Left lobe of liver (tissue), 2 donors: ENCODE measurements around the gene NSMCE3. TPM values are rescaled to one million over a fixed set of nuclear protein-coding genes. Genes with fewer than 3 reads are reported as not detected.

Experiments used
- ATAC-seq: fragments of 200-7000 bp; cut with Tn5 transposase; one replicate; pipeline ENCODE4 v1.9.1; 2020; ENCODE audit warnings: mild to moderate bottlenecking, moderate library complexity
- DNase-seq: peaks from one replicate; pipeline ENCODE4 v3.0.0-alpha.2; 2020; ENCODE audit warnings: low spot score
- total RNA-seq: library from RNA; stranded (reverse); gene quantifications from one replicate; pipeline ENCODE4 v1.2.1, GENCODE V29; 2021
- donor health status: DM: no; HTN: no; CAD: no; lungs with moderate emphysema.
- donor health status: DM: no; HTN: yes; CAD: no.

Gene NSMCE3
- total RNA-seq: 2.7 TPM

GRCh38 chr15:29269485-29270168 lies at the start of gene NSMCE3:
NSMCE3 (minus strand) TSS chr15:29269822; CDS start chr15:29269705, 117 bp downstream.
- DNase-seq: peak; percentile 92
- ATAC-seq: peak; percentile 97

GRCh38 chr15:29316422-29316821 lies 46.8 kb upstream of the NSMCE3 start:
- DNase-seq (no peak), ATAC-seq (no peak)

GRCh38 chr15:29312387-29312786 lies 42.8 kb upstream of the NSMCE3 start:
- ATAC-seq (no peak), DNase-seq (no peak)

GRCh38 chr15:29311696-29312095 lies 42.1 kb upstream of the NSMCE3 start:
- ATAC-seq: no peak

GRCh38 chr15:29309139-29309538 lies 39.5 kb upstream of the NSMCE3 start:
- ATAC-seq (no peak), DNase-seq (no peak)

More at GRCh38 chr15:29311696-29312095, 42.1 kb upstream of the NSMCE3 start:
- no peak for DNase-seq

GRCh38 chr15:29308299-29308698 lies 38.7 kb upstream of the NSMCE3 start:
- no peak for ATAC-seq

GRCh38 chr15:29305556-29305955 lies 35.9 kb upstream of the NSMCE3 start:
- DNase-seq: no peak
- ATAC-seq: no peak

More at GRCh38 chr15:29308299-29308698, 38.7 kb upstream of the NSMCE3 start:
- DNase-seq: no peak

- no peak for DNase-seq
- no peak for ATAC-seq
Measured at GRCh38 chr15:29302871-29303270, 33.2 kb upstream of the NSMCE3 start.

- ATAC-seq (no peak), DNase-seq (no peak)
Measured at GRCh38 chr15:29299784-29300183, 30.2 kb upstream of the NSMCE3 start.

- DNase-seq (no peak), ATAC-seq (no peak)
Measured at GRCh38 chr15:29299331-29299730, 29.7 kb upstream of the NSMCE3 start.

GRCh38 chr15:29294732-29295325 lies 25.2 kb upstream of the NSMCE3 start:
- DNase-seq (no peak), ATAC-seq (no peak)

GRCh38 chr15:29291067-29291845 lies 21.6 kb upstream of the NSMCE3 start:
- ATAC-seq (no peak), DNase-seq (no peak)

- ATAC-seq: no peak
- no peak for DNase-seq
Measured at GRCh38 chr15:29289173-29289572, 19.6 kb upstream of the NSMCE3 start.

GRCh38 chr15:29285386-29285785 lies 15.8 kb upstream of the NSMCE3 start:
- DNase-seq: no peak
- ATAC-seq: no peak

- no peak for DNase-seq
- no peak for ATAC-seq
Measured at GRCh38 chr15:29283381-29283780, 13.8 kb upstream of the NSMCE3 start.

GRCh38 chr15:29280514-29280913 lies 10.9 kb upstream of the NSMCE3 start:
- no peak for DNase-seq
- ATAC-seq: no peak

GRCh38 chr15:29278436-29279105 lies 8.9 kb upstream of the NSMCE3 start:
- DNase-seq (no peak), ATAC-seq (no peak)

GRCh38 chr15:29276366-29276765 lies 6.7 kb upstream of the NSMCE3 start:
- no peak for ATAC-seq
- DNase-seq: no peak

GRCh38 chr15:29275855-29276254 lies 6.2 kb upstream of the NSMCE3 start:
- ATAC-seq: no peak

GRCh38 chr15:29274946-29275345 lies 5.3 kb upstream of the NSMCE3 start:
- ATAC-seq: no peak
- no peak for DNase-seq

More at GRCh38 chr15:29275855-29276254, 6.2 kb upstream of the NSMCE3 start:
- no peak for DNase-seq

GRCh38 chr15:29272219-29272618 lies 2.6 kb upstream of the NSMCE3 start:
- no peak for ATAC-seq
- DNase-seq: no peak
